HG03135 (cell line): ENCODE data around the gene LOXL1.

Source experiments
- ATAC-seq: cut with Tn5 transposase; IDR thresholded peaks from one replicate; pipeline ENCODE4 v1.9.1; 2021; ENCODE audit warnings: mild to moderate bottlenecking, moderate library complexity; ENCODE audit not compliant: unreplicated experiment

LOXL1 gene

DNA sequence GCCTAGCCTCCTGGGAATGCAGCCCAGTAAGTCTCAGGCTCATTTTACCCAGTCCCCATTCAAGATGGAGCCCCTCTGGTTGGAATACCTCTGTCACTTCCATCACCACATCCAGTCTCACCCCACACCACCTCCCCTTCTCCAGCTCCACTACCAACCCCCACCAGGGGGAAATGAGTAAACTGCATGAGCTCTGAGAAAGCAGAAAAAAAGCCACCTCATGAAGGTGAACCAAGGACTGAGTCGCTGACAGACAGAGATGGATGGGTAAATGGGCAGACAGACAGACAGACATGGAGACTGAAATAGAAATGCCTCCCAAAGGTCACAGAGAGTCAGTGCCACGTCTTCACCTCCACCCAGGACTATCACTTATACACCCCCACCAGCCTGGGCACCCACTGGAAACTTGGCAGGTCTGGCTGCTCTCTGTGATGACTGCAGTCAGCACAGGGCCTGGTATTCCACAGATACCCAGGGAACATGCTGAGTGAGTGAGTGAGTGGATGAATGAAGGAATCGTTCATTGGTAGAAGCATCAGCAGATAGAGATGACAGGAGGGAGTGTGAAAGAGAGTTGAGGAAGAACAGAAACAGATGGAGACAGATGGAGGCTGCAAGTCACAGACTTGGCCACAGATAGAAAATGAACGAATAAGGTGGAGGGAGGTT lies 4.9 kb upstream of the LOXL1 start:
- ATAC-seq = no peak

DNA sequence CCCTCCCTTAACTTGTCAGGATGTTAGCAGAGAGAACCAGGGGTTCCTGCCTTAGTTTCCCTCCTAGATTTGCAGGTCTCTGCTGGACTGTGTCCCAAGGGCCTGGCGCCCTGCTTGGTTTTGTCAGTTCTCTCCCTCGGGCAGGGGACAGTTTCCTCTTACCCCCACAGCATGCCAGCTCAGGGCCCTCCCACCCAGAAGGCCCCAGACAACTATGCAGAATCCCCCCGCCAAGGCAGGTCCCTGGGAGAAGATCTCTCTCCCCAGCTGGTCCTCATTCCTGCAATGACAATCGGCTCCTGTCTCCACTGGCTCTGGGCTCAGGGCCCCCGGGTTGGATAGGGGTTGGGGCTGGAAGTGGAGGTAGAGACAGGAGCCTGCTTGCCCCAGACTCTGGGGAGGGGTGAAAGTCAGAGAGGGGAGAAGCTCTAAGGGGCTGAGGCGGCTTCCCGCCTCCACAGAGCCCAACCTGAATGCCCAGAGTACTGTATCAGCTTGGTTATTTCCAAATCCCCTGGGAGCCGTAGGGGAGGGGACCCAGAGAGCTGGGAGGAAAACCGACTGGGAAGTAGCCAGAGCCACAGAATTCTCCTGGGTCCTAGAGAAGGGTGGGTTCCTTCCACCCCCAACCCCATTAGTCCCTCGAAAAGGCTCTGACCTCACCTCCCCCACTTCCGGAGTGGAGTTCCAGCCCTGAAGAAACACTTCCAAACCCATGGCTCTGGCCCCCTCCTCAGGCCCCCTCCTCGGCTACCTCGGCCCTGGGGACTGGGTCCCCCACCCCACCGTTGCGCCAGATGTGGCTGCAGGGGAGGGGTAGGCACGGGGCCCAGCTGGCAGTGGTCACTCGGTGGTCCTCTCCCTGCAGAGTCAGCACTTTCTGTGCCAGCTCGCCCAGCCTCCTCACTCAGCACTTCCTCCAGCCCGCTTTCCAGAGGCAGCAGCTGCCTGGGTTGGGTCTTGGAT lies 3.8 kb upstream of the LOXL1 start:
- no peak for ATAC-seq

DNA sequence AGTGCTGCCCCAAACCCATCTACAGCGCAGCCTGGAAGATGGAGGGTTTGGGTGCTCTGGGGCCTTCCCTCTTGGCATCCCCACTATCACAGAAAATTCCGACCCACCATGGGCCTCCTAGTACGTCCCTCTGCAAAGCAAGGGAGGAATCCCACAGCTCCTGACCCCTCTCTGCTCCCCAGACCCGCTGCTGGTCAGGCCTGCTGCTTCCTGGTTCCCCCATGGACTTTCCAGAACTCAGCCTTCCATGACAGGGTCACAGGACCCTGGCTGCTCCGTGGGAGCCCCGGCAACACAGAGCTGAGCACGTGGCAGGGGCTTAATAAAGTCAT lies 3.1 kb upstream of the LOXL1 start:
- ATAC-seq = no peak

DNA sequence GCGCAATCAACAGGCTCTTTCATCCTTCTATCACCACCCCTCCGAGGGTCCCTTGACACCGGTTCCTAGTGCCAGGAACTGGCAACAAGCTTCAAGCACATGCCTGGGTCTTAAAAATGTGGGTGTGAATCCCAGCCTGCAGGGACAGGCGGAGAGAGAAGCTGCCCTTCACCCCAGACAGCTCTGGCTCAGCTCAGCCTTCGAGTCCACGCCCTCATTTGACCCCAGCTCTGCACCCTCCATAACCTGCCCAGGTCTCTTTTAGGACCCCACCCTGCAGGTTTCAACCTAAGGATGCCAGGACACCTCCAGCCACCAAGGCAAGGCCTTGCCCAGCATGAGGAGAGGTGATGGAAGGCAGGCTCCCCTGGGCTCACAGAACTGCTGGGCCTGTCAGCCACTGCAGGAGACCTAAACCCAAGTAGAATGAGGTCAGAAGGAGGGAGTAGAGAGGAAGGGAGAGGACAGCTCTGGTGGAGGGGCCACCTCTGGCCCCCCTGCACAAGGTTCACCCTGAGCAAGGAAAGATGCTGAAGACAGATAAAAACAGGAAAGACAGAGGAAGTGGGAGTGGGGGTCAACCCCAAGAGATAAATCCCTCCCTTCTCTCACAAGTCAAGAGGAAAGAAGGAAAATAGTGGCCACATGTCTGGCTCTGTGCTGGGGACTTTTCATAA lies 2.6 kb upstream of the LOXL1 start:
- no peak for ATAC-seq

DNA sequence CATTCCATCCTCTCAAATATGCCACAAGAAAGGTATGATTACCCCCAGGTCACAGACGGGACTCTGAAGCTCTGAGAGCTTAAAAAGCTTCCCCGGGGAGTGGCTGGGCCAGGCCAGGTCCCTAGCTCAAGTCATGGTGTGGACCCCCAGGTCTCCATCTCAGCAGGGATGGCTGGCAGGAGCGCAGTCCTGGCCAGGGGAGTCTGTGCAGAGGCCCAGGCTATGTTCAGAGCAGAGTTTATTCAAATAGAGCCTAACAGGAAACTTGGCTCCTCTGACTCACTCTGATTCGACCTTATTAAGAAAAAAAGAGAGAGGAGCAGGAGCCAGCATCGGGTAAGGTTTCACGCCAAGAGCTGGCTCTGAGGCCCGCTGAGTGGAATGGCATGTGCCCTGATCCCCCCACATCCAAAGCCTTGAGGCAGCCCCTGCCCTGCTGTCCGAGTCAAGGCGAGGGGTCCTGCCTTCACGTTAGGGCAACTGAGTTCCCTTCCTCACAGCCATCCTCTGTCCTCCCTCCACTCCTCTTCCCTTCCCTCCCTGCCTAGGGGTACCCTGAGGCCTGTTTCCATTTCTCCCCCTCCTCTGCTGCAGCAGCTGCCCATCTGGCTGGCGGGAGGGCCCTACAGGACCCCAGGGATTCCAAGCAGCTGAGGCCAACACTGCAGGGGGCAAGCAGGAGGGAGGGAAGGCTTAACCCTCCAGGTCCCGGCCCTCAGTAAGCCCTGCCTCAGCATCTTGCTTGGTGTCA lies 1.9 kb upstream of the LOXL1 start:
- no peak for ATAC-seq

DNA sequence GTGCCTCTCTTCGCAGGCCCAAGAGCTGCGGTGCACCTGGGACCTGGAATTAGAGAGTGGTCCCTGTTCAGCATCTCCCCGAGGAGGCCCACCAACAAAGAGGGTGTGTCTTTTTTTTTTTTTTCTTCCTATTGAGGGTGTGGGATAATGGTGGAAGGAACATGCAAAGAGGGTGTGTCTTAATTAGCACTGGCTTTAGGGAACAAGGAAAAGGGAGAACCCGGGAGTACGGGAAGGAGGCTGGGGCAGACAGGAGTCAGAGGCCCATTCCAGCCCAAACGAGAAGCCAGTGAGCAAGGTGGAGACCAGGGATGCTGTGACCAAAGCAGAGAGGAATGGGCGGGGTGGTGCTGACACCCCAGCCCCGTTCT lies 429 bp upstream of the LOXL1 start:
- no peak for ATAC-seq

DNA sequence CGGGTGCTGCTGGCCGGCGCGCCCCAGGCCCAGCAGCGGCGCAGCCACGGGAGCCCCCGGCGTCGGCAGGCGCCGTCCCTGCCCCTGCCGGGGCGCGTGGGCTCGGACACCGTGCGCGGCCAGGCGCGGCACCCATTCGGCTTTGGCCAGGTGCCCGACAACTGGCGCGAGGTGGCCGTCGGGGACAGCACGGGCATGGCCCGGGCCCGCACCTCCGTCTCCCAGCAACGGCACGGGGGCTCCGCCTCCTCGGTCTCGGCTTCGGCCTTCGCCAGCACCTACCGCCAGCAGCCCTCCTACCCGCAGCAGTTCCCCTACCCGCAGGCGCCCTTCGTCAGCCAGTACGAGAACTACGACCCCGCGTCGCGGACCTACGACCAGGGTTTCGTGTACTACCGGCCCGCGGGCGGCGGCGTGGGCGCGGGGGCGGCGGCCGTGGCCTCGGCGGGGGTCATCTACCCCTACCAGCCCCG lies 777 bp downstream of the LOXL1 start:
- ATAC-seq = no peak

DNA sequence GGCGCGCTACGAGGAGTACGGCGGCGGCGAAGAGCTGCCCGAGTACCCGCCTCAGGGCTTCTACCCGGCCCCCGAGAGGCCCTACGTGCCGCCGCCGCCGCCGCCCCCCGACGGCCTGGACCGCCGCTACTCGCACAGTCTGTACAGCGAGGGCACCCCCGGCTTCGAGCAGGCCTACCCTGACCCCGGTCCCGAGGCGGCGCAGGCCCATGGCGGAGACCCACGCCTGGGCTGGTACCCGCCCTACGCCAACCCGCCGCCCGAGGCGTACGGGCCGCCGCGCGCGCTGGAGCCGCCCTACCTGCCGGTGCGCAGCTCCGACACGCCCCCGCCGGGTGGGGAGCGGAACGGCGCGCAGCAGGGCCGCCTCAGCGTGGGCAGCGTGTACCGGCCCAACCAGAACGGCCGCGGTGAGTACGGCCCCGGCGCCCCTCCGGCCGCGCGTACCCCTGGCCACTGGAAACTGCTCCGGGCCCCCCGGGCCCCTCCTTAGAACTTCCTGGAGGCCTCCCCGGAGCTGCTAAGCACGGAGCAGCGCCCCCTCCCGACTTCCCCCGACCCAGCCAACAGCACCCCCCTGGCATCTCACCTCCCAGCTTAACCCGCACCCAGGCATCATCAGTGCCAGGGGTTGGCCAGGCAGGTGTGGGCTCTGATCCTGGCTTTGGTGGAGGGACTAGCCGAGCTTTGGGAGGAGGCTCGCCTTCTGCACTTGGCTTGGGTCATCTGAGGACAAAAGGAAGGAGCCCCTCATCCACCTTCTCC lies 1.4 kb downstream of the LOXL1 start:
- no peak for ATAC-seq

DNA sequence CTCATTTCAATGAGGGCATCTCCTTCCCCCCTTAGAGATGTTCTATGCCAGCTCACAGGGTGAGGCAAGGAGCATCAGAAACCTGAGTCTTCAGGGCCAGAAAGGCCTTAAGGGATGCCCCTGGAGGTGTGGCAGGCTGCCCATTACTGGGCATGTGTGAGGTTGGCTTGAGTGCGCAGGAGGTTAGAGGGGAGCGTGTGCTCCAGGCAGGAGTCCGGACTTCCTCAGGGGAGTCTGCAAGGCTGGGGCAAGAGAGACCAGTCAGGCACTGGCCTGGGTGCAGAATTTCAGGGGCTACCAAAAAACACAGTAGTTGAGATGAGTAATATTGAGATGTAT lies 1.9 kb downstream of the LOXL1 start:
- no peak for ATAC-seq

DNA sequence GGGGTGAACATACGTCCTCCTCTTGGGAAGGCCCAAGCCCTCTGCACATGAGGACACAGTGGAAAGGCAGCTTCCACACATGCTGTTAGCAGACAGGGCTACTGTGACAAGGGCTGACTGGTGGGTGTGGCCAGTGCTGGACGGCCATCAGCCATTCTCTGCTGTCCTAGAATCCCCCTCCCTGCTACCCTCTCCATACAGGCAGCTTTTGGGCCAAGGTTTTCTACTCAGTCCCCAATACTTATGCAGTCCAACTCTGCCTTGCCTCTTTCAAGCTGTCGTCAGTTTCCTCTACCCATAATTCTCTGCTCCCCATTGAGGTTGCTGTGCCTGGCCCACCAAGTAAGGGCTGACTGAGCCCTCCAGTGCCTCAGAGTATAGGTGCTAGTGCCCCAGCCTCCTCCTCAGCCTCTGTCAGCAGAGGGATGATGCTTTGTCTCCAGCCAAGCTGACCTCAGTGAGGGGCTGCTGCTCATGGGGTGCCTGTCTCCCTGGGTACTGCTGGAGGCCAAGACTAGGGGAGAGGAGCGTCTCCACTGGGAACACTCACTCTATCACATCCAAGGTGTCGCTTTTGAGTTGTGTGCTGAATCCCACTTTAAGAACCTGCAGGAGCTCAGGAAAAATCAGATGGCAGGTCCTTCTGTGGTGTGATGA lies 2.8 kb downstream of the LOXL1 start:
- ATAC-seq = no peak

DNA sequence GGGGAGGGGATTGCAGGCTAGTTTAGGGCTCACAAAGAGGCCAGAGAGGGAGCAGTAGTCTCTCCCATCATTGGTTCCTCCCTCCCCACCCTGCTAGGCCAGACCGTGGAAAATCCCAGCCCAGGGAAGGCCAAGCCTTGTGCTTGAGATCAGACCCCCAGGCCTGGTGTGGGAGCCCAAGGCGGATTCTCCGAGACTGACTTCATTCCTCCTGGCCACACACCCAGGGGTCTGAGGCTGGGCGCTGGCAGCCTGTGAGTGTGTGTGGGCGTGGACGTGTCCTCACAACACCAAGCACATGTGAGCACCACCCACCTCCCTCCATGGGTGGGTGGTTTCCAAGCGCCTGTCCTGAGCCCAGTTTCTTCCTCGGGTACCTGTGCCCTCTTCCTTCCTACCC lies 4.1 kb downstream of the LOXL1 start:
- ATAC-seq = no peak

DNA sequence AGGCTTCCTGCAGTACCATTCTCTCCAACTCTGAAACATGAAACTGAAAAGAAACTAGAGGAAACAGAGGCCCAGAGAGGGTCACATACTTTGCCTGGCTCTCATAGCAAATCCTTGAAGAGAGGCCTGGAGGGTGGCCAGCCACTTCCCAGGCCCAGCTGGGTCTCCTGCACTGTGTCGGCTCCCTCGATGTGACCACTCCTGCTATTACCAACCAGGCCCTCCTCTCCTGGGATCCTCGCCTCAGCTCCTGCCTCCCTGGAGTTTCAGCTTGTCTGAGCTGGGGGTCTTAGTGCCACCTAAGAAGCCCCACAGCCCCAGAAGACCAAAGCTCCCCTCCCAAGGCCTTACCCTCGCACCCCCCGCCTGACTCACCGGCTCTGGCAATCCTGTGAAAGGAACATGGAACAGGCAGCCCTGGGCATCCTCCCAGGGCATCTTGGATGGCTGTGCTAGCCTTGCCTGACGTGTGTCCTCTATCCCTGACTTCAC lies 4.6 kb downstream of the LOXL1 start:
- no peak for ATAC-seq

DNA sequence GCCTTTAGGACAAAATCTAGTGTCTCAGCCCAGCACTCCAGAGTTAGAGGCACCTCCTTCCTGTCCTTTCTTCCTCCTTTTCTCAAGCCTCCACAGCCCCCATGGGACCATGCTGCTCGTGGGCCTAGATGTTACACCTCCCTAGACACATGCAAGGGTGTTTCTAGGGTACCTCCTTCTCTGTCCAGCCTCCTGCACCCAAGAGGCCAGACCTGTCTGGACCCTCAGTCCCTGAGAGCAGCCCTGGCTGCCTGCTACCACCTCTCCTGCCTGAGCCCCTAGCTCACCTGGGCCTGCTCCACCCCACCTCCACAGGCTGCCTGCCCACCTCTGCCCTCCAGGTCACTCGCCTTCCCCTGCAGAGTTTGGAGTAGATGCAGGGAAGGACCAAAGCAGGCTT lies 5.2 kb downstream of the LOXL1 start:
- ATAC-seq = no peak

DNA sequence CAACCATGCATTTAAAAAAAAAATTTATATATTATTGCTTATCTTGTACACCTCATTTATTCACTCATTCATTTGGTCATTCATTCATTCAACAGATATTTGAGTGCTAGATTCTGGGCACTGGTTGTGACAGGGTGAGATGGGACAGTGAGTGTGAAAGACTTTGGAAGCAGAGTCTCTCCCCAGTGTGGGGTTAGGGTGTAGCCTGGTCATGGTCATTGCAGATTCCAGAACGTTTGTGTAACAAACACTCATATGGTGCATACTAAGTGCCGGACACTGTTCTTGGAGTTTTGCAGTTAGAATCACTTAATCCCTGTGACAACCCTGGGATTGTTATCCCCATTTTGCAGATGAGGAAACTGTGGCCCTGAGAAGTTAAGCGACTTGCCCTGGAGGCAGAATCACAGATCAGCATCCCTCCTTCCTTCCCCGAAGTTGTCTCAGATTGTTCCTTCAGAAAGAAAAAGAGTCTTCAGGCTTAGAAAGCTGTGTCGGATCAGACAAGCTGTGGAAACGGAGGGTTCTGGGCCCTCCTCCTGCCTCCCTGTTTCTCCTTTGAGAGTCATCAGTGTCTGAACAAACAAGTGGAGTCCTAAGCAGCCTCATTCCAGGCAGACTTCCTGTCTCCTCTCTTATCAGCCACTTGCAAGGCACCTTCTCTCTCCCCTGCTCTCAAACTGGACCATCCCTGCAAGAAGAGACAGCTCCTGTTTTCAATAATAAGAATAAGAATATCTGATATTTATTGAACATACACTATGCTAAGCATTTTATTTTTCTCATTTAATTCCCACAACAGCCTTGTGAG lies 6.3 kb downstream of the LOXL1 start:
- ATAC-seq = no peak

DNA sequence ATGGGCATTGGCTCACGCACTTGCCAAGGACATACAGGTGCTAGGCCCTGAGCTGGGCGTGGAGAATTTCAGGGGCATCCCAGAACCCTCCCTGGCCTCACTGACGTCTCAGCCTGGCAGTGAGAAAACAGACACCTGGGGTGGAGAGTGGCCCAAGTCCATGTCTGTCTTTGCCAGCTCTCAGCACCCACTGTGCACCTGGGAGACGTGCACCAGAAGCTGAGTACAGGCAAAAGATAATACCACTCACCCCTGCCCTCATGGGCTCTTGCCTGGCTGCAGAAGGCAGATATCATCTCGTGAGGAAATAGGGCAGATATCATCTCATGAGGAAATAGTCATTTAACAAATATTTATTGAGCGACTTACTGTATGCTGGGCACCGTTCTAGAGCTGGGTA lies 8.0 kb downstream of the LOXL1 start:
- no peak for ATAC-seq

DNA sequence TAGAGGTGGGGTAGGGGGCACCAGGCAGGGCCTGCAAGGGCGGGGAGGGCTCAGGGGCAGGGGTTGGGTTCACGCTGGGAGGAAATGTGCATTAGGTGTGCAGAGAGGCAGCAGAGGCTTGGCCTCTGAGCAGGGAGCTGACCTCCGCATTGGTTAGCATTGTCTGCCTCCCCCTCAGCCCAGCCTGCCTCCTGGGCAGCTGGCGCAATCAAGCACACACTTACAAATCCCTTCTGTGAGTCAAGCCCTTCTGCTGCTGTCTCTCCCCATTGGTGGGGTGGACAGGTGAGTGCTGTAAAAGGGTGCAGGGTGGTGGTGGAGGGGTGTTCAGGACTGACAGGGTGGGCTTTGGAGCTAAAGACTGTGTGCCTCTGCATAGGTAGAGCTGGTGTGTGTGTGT lies 9.3 kb downstream of the LOXL1 start:
- ATAC-seq = no peak

DNA sequence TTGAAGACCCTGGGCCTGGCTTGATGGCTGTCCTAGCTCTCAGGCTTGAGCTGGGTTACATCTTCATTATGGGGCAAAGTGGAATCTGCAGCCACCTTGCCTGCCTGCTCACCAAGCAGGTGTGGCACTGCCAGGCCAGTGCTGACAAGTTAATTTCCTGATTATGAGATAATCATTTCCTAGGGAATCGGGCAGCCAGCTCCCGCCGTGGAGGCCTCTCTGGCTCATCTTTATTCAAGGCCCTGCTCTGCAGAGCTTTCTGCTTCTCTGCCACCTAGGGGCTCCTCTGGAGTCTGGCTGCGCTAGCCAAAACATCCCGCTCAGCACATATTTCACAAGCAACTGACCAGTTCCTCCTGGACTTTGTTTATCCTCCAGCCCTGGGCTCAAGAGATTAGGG lies 9.9 kb downstream of the LOXL1 start:
- ATAC-seq = no peak

DNA sequence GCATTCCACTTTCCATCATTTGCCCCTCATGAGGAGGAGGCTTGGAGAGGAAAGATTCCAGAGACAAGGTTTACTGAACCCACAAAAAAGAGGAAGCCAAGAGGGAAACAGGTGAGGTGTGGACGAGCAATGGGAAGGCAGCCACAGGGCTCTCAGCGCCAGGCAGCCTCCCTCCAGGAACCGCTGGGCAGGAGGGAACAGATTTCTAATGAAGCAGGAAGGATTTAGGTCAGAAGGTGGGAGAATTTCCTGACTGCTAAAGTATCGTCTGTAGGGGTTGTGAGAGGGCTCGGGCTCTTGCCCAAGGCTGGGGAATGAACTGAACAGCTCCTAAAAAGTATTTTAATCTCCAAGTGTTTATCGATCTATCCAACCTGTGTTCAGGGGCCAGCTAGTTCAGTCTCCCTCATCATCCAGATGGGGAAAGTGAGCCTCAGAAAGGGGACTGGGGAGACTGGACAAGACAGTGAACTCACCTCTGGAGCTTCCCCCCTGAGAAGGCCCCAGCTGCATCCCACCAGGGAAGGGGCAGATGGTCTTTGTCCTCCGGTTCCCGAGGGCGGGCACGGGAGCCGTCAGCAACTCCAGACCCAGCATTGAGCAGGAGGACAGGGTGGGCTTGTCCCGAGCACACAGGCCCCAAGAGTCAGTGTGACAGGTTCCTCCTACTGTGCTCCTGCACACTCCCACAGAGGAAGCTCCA lies 10.5 kb downstream of the LOXL1 start:
- ATAC-seq = no peak
